Neural cell (in vitro differentiated cells): ENCODE measurements around the gene KLRC3.
"Not testable (repeated sequence)": the region's sequence is repeated elsewhere in the genome, so short reads cannot be mapped to it uniquely, and the experiment has no call there.

ENCODE experiments used
- CTCF ChIP-seq: fragments of 450-650 bp; IDR thresholded peaks from 2 replicates; pipeline ENCODE4 v1.5.1; 2014; ENCODE audit warnings: antibody characterized with exemption, mild to moderate bottlenecking, moderate library complexity; ENCODE audit not compliant: poor library complexity, severe bottlenecking
- EP300 ChIP-seq: fragments of 450-650 bp; conservative IDR thresholded peaks from 2 replicates; pipeline ENCODE4 v1.6.1; 2014; ENCODE audit warnings: antibody characterized with exemption, mild to moderate bottlenecking, moderate library complexity; ENCODE audit not compliant: poor library complexity, severe bottlenecking
- EZH2 ChIP-seq: fragments of 200-600, 300-800 bp; shearing (Covaris generic), sonication (generic); IDR thresholded peaks from 2 replicates; pipeline ENCODE4 v1.6.1; 2014; ENCODE audit warnings: antibody characterized with exemption, low read length, borderline replicate concordance, mild to moderate bottlenecking; ENCODE audit not compliant: insufficient read depth, poor library complexity, severe bottlenecking
- POLR2AphosphoS5 ChIP-seq: IDR thresholded peaks from 2 replicates; pipeline ENCODE4 v1.6.1; 2012
- RAD21 ChIP-seq: fragments of 450-650 bp; conservative IDR thresholded peaks from 2 replicates; pipeline ENCODE4 v1.6.1; 2014; ENCODE audit warnings: antibody characterized with exemption, mild to moderate bottlenecking, moderate library complexity
- REST ChIP-seq: IDR thresholded peaks from 2 replicates; pipeline ENCODE4 v1.6.1; 2012; ENCODE audit warnings: borderline replicate concordance
- SMC3 ChIP-seq: fragments of 450-650 bp; conservative IDR thresholded peaks from 2 replicates; pipeline ENCODE4 v1.6.1; 2014; ENCODE audit warnings: antibody characterized with exemption, mild to moderate bottlenecking, moderate library complexity; ENCODE audit not compliant: poor library complexity
- TAF1 ChIP-seq: IDR thresholded peaks from 2 replicates; pipeline ENCODE4 v1.6.1; 2012; ENCODE audit warnings: low read depth

GRCh38 chr12:10387498-10387897 lies 32.9 kb downstream of the KLRC3 start:
- TF ChIP-seq EP300, SMC3, POLR2AphosphoS5, CTCF, REST, TAF1, EZH2, RAD21: not testable (repeated sequence)
